Activated T-helper 1 cell treated with anti-CD3 and anti-CD28 coated beads, Interleukin-12 subunit alpha, Interleukin-12 subunit beta, Interleukin-2, Interleukin-4 antibody, amounts not matched to agents 30 ng/mL and 10 ng/mL and 1 ng/mL, durations not matched to agents 14 hours and 24 hours and 36 hours (primary cell): ENCODE data around the gene SLC45A2. TPM values are rescaled to one million over a fixed set of nuclear protein-coding genes. Genes with fewer than 3 reads are reported as not detected.
A peak's percentile ranks its signal among the peaks of the same experiment; 100 is the strongest.
"Not testable (repeated sequence)": the region's sequence is repeated elsewhere in the genome, so short reads cannot be mapped to it uniquely, and the experiment has no call there.

ENCODE experiments used
- DNase-seq: peaks from one replicate; pipeline ENCODE4 v3.0.0; 2021; ENCODE audit warnings: low spot score
- H3K27ac Mint-ChIP-seq: one replicate; pipeline ENCODE4 v1.8.0; 2021; ENCODE audit warnings: mild to moderate bottlenecking, mixed read lengths
- H3K27me3 Mint-ChIP-seq: one replicate; pipeline ENCODE4 v1.8.0; 2022; ENCODE audit warnings: mild to moderate bottlenecking, moderate library complexity, mixed read lengths; ENCODE audit not compliant: insufficient read depth
- H3K36me3 Mint-ChIP-seq: one replicate; pipeline ENCODE4 v1.8.0; 2021; ENCODE audit warnings: low read depth, mixed read lengths
- H3K4me1 Mint-ChIP-seq: one replicate; pipeline ENCODE4 v1.8.0; 2021; ENCODE audit warnings: low read depth, mixed read lengths
- H3K4me3 Mint-ChIP-seq: one replicate; pipeline ENCODE4 v1.8.0; 2021; ENCODE audit warnings: mild to moderate bottlenecking, moderate library complexity, mixed read lengths
- H3K9me3 Mint-ChIP-seq: one replicate; pipeline ENCODE4 v1.8.0; 2021; ENCODE audit warnings: mixed read lengths
- intact Hi-C: fragments of 100-400 bp; cut with micrococcal nuclease; formaldehyde crosslinking; loops from one replicate; pipeline ENCODE4 v1.15.1; 2024
- total RNA-seq: library from RNA; stranded (reverse); gene quantifications from 2 replicates; pipeline ENCODE4 v1.2.3, GENCODE V29; 2022

SLC45A2 gene, protein sequence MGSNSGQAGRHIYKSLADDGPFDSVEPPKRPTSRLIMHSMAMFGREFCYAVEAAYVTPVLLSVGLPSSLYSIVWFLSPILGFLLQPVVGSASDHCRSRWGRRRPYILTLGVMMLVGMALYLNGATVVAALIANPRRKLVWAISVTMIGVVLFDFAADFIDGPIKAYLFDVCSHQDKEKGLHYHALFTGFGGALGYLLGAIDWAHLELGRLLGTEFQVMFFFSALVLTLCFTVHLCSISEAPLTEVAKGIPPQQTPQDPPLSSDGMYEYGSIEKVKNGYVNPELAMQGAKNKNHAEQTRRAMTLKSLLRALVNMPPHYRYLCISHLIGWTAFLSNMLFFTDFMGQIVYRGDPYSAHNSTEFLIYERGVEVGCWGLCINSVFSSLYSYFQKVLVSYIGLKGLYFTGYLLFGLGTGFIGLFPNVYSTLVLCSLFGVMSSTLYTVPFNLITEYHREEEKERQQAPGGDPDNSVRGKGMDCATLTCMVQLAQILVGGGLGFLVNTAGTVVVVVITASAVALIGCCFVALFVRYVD
- total RNA-seq, result 0.18 TPM in 1 of 2 replicates, not detected in the other

DNA sequence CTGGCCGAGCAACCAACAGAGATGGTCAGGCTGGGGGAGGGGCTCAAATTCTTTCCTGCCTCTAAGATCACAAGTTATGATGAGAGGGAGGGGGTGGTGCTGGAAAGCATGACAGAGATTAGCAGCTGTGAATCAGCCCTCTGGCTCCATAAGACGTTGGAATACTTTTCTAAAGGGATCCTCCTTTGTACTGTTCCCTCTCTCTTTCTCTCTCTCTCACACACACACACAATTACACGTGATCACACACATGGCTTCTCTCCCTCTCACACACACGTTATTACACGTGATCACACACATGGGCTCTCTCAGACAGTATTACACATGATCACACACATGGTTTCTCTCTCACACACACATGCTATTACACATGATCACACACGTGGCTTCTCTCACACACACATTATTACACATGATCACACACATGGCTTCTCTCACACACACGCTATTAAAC lies at the start of gene SLC45A2:
Gene SLC45A2 (minus strand): TSS at position 23 of the 454 bp plus-strand sequence. CDS start 110 bp downstream, outside the sequence.
- H3K4me3 Mint-ChIP-seq, result no peak within 1 kb of the TSS
- H3K36me3 Mint-ChIP-seq, result peaks cover 20% of the 10 kb centered on the region
- peaks cover 12% of the 10 kb centered on the region for H3K9me3 Mint-ChIP-seq
- H3K27me3 Mint-ChIP-seq, result no peaks in the 10 kb centered on the region
- no peak within 1 kb of the TSS for H3K27ac Mint-ChIP-seq
- intact Hi-C loops, result no loop called here
- no peak for DNase-seq
- H3K4me1 Mint-ChIP-seq, result no peaks in the 10 kb centered on the region

GRCh38 chr5:34031966-34032365 lies 47.5 kb upstream of the SLC45A2 start:
- Mint-ChIP-seq H3K4me1 (no peaks in the 10 kb centered on the region), H3K4me3 (no peak overlapping the region), H3K27me3 (no peaks in the 10 kb centered on the region), H3K9me3 (no peaks in the 10 kb centered on the region), H3K27ac (no peak overlapping the region), H3K36me3 (peaks cover 3% of the 10 kb centered on the region)
- intact Hi-C loops, result no loop called here
- no peak for DNase-seq

GRCh38 chr5:34031117-34031516 lies 46.6 kb upstream of the SLC45A2 start:
- intact Hi-C loops, result no loop called here
- Mint-ChIP-seq H3K9me3 (no peaks in the 10 kb centered on the region), H3K27ac (no peak overlapping the region), H3K4me1 (no peaks in the 10 kb centered on the region), H3K4me3 (no peak overlapping the region), H3K36me3 (peaks cover 3% of the 10 kb centered on the region), H3K27me3 (no peaks in the 10 kb centered on the region)
- DNase-seq, result no peak

GRCh38 chr5:34030585-34030984 lies 46.1 kb upstream of the SLC45A2 start:
- DNase-seq, H3K4me3 Mint-ChIP-seq, H3K36me3 Mint-ChIP-seq, H3K27me3 Mint-ChIP-seq, H3K4me1 Mint-ChIP-seq, H3K27ac Mint-ChIP-seq, intact Hi-C loops, H3K9me3 Mint-ChIP-seq: not testable (repeated sequence)

GRCh38 chr5:34030048-34030447 lies 45.6 kb upstream of the SLC45A2 start:
- H3K27ac Mint-ChIP-seq, result no peak overlapping the region
- DNase-seq, result no peak
- H3K4me1 Mint-ChIP-seq, result no peaks in the 10 kb centered on the region
- no peak overlapping the region for H3K4me3 Mint-ChIP-seq
- intact Hi-C loops, result no loop called here
- H3K9me3 Mint-ChIP-seq, result no peaks in the 10 kb centered on the region
- H3K36me3 Mint-ChIP-seq, result peaks cover 6% of the 10 kb centered on the region
- no peaks in the 10 kb centered on the region for H3K27me3 Mint-ChIP-seq

- peaks cover 6% of the 10 kb centered on the region for H3K36me3 Mint-ChIP-seq
- no peak for DNase-seq
- intact Hi-C loops, result no loop called here
- H3K4me3 Mint-ChIP-seq, result no peak overlapping the region
- H3K4me1 Mint-ChIP-seq, result peaks cover under 1% of the 10 kb centered on the region
- no peaks in the 10 kb centered on the region for H3K9me3 Mint-ChIP-seq
- no peaks in the 10 kb centered on the region for H3K27me3 Mint-ChIP-seq
- no peak overlapping the region for H3K27ac Mint-ChIP-seq
Measured at GRCh38 chr5:34028349-34028748, 43.9 kb upstream of the SLC45A2 start.

GRCh38 chr5:34026089-34026761 lies 41.7 kb upstream of the SLC45A2 start:
- Mint-ChIP-seq H3K4me1 (peaks cover 19% of the 10 kb centered on the region), H3K9me3 (no peaks in the 10 kb centered on the region), H3K27ac (no peak overlapping the region), H3K36me3 (peaks cover 11% of the 10 kb centered on the region), H3K27me3 (no peaks in the 10 kb centered on the region), H3K4me3 (no peak overlapping the region)
- no peak for DNase-seq
- intact Hi-C loops, result no loop called here

DNA sequence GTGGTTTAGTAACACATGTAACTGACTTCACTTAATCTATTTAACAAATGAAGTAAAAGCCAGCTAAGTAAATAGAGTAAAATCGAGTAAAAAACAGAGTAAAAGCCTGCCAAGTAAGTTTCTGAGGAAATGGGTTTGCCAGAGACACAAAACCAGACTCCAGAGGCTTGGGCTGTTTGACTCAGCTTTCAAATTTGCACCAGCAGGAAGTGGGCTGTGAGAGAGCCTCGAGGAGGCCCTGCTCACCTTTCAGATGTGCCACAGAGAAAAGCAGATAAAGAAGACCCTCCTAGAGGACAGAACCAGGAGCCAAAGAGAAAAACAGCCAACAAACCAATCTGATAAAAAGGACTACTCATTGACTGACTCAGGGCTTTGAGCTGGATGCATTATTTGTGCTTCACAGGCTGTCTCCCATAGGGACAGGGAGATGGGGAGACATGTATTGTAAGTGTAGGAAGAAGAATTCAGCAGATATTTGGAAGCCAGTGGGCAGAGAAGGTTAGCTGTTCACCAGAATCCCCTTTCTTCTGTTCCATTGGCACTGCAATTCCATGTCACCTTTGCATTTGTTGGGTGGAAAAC lies 37.7 kb upstream of the SLC45A2 start:
- H3K9me3 Mint-ChIP-seq, result no peaks in the 10 kb centered on the region
- H3K4me1 Mint-ChIP-seq, result peaks cover 29% of the 10 kb centered on the region
- intact Hi-C loops, result no loop called here
- H3K4me3 Mint-ChIP-seq, result peak overlapping the region; percentile 44
- peak; percentile 38 for DNase-seq
- peaks cover 12% of the 10 kb centered on the region for H3K36me3 Mint-ChIP-seq
- no peaks in the 10 kb centered on the region for H3K27me3 Mint-ChIP-seq
- H3K27ac Mint-ChIP-seq, result peak overlapping the region; percentile 73

- peaks cover 29% of the 10 kb centered on the region for H3K4me1 Mint-ChIP-seq
- H3K27me3 Mint-ChIP-seq, result no peaks in the 10 kb centered on the region
- H3K4me3 Mint-ChIP-seq, result peak overlapping the region; percentile 16
- H3K27ac Mint-ChIP-seq, result peak overlapping the region; percentile 74
- intact Hi-C loops, result loop anchor here (1.0 kb wide), 1 partner anchor 13 kb away; the partner anchor contains the start of gene AMACR
- H3K9me3 Mint-ChIP-seq, result no peaks in the 10 kb centered on the region
- peaks cover 12% of the 10 kb centered on the region for H3K36me3 Mint-ChIP-seq
- no peak for DNase-seq
Measured at GRCh38 chr5:34021334-34021733, 36.8 kb upstream of the SLC45A2 start.

DNA sequence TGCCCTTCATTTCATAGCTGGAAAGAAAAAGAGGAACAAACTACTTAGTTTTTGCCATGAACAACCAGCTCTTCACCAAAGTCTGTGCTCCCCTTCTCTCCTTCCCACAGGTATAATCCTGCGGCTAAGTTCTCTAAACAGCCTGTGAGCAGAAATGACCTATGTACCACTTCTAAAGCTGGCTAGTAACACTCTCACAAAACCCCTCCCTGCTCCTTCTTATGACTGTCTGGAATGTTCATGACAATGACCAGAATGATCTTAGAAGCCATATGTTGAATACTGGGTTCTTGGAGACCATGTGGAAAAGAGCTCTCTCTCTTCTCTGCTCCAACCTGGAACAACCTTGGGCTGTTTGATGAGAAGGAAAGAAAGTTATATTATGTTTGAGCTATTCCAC lies 36.2 kb upstream of the SLC45A2 start:
- Mint-ChIP-seq H3K9me3 (no peaks in the 10 kb centered on the region), H3K27me3 (no peaks in the 10 kb centered on the region), H3K27ac (no peak overlapping the region), H3K36me3 (peaks cover 10% of the 10 kb centered on the region), H3K4me1 (peaks cover 30% of the 10 kb centered on the region), H3K4me3 (no peak overlapping the region)
- DNase-seq, result no peak
- intact Hi-C loops, result loop anchor here (1.0 kb wide), 1 partner anchor 12 kb away; the partner anchor contains the start of gene AMACR

- no peak overlapping the region for H3K4me3 Mint-ChIP-seq
- H3K4me1 Mint-ChIP-seq, result peaks cover 31% of the 10 kb centered on the region
- H3K9me3 Mint-ChIP-seq, result peaks cover 11% of the 10 kb centered on the region
- intact Hi-C loops, result no loop called here
- H3K27me3 Mint-ChIP-seq, result no peaks in the 10 kb centered on the region
- H3K36me3 Mint-ChIP-seq, result peaks cover 7% of the 10 kb centered on the region
- no peak for DNase-seq
- no peak overlapping the region for H3K27ac Mint-ChIP-seq
Measured at GRCh38 chr5:34017254-34017653, 32.8 kb upstream of the SLC45A2 start.

GRCh38 chr5:34016750-34017149 lies 32.3 kb upstream of the SLC45A2 start:
- intact Hi-C loops, result no loop called here
- Mint-ChIP-seq H3K4me3 (no peak overlapping the region), H3K9me3 (peaks cover 11% of the 10 kb centered on the region), H3K27ac (no peak overlapping the region), H3K36me3 (peaks cover 6% of the 10 kb centered on the region), H3K4me1 (peaks cover 29% of the 10 kb centered on the region), H3K27me3 (no peaks in the 10 kb centered on the region)
- DNase-seq, result no peak

DNA sequence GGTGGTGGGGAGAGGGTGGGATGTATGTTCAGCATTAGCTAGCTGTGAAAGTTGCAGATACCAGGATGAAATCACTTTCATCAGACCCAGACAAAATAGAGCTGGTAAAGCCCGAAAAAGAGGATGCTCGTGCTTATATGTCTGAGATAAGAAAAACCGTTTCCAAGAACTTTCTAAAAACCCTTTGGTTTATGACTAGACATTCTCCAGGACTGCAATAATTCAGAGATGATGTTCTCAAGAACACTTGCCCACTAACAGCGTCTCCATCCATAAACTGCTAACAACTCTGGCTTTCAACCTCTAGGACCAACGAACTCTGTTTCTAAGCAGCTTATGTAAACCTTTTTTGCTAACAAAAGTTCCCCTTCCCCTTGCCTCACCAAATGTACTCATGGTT lies 31.7 kb upstream of the SLC45A2 start:
- intact Hi-C loops, result no loop called here
- Mint-ChIP-seq H3K4me3 (no peak overlapping the region), H3K36me3 (peaks cover 6% of the 10 kb centered on the region), H3K4me1 (peaks cover 24% of the 10 kb centered on the region), H3K27me3 (no peaks in the 10 kb centered on the region), H3K9me3 (peaks cover 11% of the 10 kb centered on the region), H3K27ac (no peak overlapping the region)
- DNase-seq, result no peak
